ENCODE measurements around the gene DYNC2I2. TPM values are rescaled to one million over a fixed set of nuclear protein-coding genes. Genes with fewer than 3 reads are reported as not detected.
A peak's percentile ranks its signal among the peaks of the same experiment; 100 is the strongest.

DYNC2I2 gene
- total RNA-seq, 1 experiment from 2014 or later: 173 TPM

DNA sequence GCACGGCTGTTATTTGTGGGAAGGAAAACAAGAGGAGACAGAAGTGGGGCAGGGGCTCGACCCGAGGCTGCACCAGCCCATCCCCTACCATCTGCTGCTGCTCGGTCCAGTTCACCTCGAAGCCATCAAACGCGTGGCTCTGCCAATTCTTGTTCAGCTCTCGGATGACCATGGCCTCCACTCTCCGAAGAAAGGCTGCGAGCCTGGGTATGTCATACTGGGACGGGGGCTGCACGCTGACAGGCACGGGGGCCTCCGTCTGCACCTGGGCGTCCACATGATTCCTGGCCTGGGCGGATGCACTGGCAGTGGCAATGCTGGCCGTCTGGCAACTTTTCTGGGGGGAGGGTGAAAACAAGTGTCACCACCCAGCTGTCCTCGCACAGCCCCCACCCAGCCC is 16.0 kb downstream of the DYNC2I2 start:
- in situ Hi-C loops (cut with HindIII; ENCODE audit: low sequenced_read_pairs): no loop called here
- DNase-seq (ENCODE audit: low spot score): no peak

DNA sequence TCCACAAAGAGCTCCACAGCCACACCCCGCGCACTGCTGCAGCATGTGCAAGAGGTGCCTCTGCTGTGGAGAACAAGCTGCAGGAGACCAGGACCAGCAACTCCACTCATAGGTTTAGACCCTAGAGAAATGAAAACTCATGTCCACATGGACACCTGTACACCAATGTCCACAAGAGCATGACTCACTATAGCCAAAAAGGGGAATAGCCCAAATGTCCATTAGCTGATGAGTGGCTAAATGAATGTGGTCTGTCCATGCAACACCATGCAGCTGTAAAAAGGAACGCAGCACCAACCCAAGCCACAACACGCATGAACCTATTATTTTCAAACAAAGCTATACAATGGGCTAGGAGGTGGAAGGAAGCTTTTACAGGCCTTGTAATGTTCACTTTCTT is 18.1 kb downstream of the DYNC2I2 start:
- in situ Hi-C loops (cut with HindIII; ENCODE audit: low sequenced_read_pairs): no loop called here
- DNase-seq (ENCODE audit: low spot score): no peak

- in situ Hi-C loops (cut with HindIII; ENCODE audit: low sequenced_read_pairs): no loop called here
- no peak for DNase-seq (ENCODE audit: low spot score)
Observed at GRCh38 chr9:128637656-128638055, 19.0 kb downstream of the DYNC2I2 start.

- peak; percentile 36 for DNase-seq (ENCODE audit: low spot score)
- in situ Hi-C loops (cut with HindIII; ENCODE audit: low sequenced_read_pairs): no loop called here
Observed at GRCh38 chr9:128636556-128637530, 19.8 kb downstream of the DYNC2I2 start.

DNA sequence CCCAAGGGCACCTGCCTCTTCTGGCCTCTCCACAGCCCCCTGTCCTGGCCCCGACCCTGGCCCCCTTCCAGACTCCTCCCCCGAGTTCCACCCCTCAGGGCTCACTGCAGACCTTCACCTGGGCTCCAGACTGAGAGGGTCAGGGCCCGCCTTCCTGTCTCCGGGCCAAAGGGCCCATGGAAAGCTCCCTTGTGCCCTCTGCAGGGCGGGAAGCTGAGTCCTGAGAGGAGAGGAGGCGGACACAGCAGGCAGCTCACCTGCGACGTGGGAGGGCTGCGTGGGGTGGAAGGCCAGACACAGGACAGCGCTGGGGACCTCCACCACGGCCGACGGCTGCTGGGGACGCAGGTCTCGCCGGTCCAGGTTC is 20.6 kb downstream of the DYNC2I2 start:
- in situ Hi-C loops (cut with HindIII; ENCODE audit: low sequenced_read_pairs): no loop called here
- DNase-seq (ENCODE audit: low spot score): no peak

DNA sequence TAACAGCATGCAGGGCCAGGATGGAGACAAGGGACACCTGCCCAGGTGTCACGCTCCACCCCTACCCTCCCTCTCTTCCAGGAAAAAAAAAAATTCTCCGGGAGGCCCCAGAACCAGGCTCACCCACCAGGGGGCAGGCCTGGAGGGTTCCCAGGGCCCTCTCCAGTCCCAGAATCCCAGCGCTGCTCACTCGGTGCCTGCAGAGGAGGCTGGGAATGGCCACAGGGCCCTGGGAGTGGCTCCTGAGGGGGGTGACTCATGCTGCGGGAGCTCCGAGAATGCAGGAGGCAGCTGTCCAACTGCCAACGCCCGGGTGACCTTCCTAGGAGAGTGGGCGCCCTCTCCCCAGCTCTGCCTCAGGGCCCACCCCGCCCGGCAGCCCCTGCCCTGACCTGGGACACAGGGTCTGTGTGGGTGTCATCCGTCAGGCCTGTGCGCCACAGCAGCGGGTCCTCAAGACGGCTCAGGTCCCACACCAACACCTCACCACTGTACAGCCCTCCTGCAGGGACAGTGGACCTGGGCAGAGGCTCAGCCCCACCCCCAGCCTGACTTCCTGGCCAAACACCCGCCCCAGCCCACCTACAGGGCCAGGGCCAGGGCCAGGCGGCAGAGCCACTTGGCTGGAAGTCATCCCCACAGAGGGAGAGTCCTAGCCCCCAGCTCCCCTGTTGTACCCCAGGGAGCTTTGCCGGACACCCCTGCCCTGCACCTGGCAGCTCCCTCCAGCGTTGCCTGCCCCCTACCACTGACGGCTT is 21.2 kb downstream of the DYNC2I2 start:
- peak; percentile 39 for DNase-seq (ENCODE audit: low spot score)
- in situ Hi-C loops (cut with HindIII; ENCODE audit: low sequenced_read_pairs): no loop called here

DNA sequence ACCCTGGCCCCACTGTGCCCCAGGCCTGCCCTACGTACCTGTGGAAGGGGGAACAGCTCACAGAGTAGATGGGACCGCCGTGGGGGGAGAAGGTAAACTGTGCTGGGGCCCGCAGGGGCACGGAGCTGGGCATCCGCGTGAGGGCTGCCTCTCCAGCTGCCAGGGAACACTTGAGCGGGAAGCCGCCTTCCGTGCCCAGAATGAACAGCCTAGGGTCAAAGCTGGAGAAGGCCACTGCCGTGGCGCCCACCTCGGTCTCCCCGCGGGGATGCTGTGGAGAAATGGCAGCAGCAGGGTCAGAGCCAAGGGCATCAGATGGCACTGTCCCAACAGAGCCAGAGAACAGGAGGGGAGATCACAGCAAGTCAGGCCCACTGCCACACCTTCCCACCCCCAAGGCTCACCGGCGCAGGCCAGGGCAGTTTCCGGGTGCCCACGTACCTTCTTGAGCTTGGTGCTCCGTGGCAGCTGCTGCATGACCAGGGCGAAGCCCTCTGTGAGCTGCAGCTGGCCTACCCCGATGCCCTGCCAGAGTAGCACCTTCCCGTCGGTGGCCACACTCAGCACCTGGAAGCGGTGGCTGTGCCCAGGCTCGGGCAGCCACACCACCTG is 21.9 kb downstream of the DYNC2I2 start:
- in situ Hi-C loops (cut with HindIII; ENCODE audit: low sequenced_read_pairs): no loop called here
- no peak for DNase-seq (ENCODE audit: low spot score)

DNA sequence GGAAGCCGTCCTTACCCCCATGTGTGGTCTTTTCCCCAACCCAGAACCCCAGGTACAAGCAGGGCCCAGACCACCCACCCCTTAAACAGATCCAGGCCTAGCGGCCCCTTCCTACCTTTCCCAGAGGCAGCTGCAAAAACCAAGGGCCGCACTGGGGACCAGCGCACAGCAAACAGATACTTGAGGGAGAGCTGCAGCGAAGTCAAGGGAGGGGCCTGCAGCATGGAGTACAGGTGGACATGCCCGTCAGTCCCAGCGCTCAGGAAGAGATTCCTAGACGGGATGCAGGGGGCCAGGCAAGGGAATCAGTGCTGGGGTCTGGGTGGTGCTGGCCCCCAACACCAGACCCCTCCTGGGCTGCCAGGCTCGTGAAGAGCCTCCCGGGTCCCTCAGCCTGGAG is 22.5 kb downstream of the DYNC2I2 start:
- in situ Hi-C loops (cut with HindIII; ENCODE audit: low sequenced_read_pairs): no loop called here
- DNase-seq (ENCODE audit: low spot score): no peak

DNA sequence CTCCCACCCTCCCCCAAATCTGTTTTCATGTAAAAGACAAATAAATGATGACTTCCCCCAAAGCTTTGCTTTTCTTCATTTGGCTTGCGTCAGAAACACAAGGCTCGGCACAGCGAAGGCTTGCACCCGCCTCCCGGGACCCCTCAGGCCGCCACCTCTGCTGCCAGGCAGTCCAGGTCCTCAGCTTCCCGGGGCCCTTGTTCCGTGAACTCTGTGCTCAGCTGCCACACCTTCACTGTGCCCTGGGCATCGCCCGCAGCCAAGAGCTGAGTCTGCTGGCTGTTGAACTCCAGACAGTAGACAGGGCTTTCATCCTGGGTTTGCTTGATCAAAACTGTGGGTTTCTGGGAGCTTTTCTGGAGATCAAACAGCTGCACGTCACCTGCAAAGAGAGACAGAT is 23.0 kb downstream of the DYNC2I2 start:
- in situ Hi-C loops (cut with HindIII; ENCODE audit: low sequenced_read_pairs): no loop called here
- DNase-seq (ENCODE audit: low spot score): no peak

DNA sequence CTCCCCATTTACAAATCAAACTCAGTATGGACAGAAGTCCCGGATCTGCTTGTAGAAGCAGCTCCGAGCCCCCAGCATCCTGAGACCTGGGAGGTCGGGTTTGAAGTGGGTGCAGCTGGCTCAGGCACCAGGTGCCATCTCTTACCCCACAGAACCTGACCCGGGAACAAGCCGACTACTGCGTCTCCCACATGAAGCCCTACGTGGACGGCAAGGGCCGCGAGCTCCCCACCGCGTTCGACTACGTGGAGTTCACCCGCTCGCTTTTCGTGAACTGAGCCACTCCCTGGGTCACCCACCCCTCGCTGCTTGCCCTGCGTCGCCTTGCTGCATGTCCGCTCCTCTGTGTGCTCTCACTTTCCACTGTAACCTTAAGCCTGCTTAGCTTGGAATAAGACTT is 23.6 kb downstream of the DYNC2I2 start:
- in situ Hi-C loops (cut with HindIII; ENCODE audit: low sequenced_read_pairs): no loop called here

DNA sequence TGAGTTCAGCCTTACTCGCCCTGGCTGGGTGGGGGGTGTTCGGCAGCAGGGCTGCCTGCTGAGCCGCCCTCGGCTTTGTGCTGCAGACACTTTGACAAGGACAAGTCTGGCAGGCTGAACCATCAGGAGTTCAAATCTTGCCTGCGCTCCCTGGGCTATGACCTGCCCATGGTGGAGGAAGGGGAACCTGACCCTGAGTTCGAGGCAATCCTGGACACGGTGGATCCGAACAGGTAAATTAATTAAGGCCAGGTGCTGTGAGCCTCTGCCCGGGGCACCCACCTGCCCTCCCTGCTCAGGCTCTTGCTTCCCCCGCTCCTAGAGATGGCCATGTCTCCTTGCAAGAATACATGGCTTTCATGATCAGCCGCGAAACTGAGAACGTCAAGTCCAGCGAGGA is 24.2 kb downstream of the DYNC2I2 start:
- in situ Hi-C loops (cut with HindIII; ENCODE audit: low sequenced_read_pairs): no loop called here
- no peak for DNase-seq (ENCODE audit: low spot score)

More for the DNA sequence above, 23.6 kb downstream of the DYNC2I2 start:
- no peak for DNase-seq (ENCODE audit: low spot score)

- DNase-seq (ENCODE audit: low spot score): no peak
Observed at GRCh38 chr9:128632066-128632465, 24.6 kb downstream of the DYNC2I2 start.

GRCh38 chr9:128631636-128632035 is 25.0 kb downstream of the DYNC2I2 start:
- in situ Hi-C loops (cut with HindIII; ENCODE audit: low sequenced_read_pairs): no loop called here

More at GRCh38 chr9:128632066-128632465, 24.6 kb downstream of the DYNC2I2 start:
- in situ Hi-C loops (cut with HindIII; ENCODE audit: low sequenced_read_pairs): no loop called here

GRCh38 chr9:128629852-128630545 is 26.6 kb downstream of the DYNC2I2 start:
- DNase-seq (ENCODE audit: low spot score): no peak
- in situ Hi-C loops (cut with HindIII; ENCODE audit: low sequenced_read_pairs): no loop called here

More at GRCh38 chr9:128631636-128632035, 25.0 kb downstream of the DYNC2I2 start:
- no peak for DNase-seq (ENCODE audit: low spot score)

DNA sequence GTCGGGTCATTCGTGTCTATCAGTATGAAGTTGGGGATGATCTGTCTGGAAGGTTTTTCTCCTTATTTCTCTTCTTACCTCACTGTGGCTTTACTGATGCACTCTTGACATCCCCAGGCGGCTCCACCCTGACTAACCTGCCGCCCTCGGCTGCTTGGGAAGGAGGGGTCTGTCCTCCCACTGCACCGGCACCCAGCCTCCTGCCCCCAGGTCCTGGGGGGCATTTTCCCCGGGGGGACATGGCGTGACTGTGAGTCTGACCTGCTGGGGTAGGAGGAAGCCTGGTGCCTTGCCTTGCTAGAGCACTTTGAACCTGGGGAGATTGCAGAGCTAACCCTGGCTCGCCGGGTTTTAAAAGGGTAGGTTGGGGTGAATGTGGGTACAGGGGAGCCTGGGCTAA is 27.5 kb downstream of the DYNC2I2 start:
- in situ Hi-C loops (cut with HindIII; ENCODE audit: low sequenced_read_pairs): no loop called here

DNA sequence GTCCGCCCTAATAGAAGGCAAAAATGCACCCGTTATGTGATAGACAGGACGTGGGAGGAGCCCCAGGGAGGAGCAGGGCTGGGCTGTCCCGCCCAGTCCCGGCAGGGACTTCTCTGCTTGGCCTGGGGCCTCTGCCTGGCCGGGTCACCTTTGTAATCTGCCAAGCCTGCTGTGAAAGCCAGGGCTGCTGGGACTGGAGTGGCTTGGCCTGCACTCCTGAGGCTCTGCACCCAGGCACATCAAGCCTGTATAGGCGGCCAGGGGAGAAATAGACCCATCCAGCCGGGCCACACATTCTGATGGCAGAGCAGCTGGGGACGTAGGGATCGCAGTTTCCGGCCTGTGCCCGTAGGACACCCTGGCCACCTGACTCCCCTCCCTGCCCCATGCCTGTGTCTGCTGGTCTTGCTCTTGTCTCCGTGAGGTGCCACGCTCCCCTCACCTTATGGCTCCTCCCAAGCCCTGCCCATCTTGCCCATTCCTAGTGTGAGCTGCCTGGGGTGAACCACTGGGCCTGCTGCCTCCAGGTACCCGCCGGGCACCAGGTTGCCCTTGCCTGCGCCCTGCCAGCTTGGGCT is 28.1 kb downstream of the DYNC2I2 start:
- DNase-seq (ENCODE audit: low spot score): peak; percentile 84
- in situ Hi-C loops (cut with HindIII; ENCODE audit: low sequenced_read_pairs): no loop called here

More for the DNA sequence above, 27.5 kb downstream of the DYNC2I2 start:
- DNase-seq (ENCODE audit: low spot score): no peak

DNA sequence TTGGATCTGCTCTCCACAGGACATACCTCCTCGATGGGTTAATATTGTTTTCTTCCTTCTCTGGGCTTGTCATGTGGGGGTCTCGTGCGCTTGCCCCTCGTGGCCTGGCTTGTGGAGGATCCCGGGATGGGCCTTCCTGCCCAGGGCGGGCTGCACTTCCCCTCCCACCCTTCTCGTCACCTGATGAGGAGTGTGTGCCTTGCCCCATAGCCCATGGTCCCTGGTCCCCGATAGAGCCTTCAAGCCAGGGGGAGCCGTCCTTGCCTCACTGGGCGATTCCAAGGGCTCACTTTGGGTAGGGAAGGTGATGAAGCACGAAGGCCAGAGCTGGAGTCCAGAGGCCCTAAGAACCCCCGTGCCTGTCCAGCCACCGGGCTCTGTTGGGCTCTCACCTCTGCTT is 28.7 kb downstream of the DYNC2I2 start:
- DNase-seq (ENCODE audit: low spot score): no peak
- in situ Hi-C loops (cut with HindIII; ENCODE audit: low sequenced_read_pairs): no loop called here

DNA sequence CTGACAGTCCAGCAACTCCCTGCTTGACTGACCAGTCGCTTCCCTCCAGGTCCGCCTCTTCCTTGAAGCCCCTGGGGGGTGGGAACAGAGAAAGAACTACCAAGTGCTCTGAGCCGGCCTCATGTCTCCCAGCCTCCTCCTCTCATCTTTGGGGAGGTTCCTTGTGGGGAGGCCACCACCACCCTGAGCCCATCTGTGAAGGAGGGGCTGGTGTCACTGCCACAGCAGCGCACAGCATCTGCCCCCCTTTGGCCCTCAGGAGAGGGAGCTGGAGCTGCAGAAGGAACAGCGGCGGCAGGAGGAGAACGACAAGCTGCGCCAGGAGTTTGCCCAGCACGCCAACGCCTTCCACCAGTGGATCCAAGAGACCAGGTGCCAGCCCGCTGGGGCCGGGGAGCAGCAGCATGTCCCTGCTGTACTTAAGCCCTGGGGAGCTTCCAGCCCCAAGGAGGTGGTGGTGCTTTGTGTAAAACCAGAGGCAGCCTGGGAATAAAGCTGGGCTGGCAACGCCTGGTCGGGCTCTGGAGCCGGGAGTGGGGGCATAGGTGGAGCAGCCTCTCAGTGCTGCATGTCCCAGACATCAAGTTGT is 29.4 kb downstream of the DYNC2I2 start:
- in situ Hi-C loops (cut with HindIII; ENCODE audit: low sequenced_read_pairs): no loop called here
- no peak for DNase-seq (ENCODE audit: low spot score)

DNA sequence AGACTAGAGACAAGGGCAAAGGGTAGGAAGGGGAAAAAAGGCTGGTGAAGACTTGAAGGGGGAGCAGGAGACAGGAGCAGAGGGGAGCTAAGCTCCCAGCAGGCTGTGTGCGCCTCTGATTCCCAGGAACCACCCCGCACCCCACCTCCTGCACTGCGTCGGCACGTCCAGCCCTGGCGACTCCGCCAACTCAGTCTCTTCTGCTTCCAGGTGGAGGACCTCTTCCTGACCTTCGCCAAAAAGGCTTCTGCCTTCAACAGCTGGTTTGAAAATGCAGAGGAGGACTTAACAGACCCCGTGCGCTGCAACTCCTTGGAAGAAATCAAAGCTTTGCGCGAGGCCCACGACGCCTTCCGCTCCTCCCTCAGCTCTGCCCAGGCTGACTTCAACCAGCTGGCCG is 30.5 kb downstream of the DYNC2I2 start:
- no peak for DNase-seq (ENCODE audit: low spot score)
- in situ Hi-C loops (cut with HindIII; ENCODE audit: low sequenced_read_pairs): no loop called here
